Body of pancreas (tissue), 4 donors: ENCODE data around the gene EXOSC3.
"Not testable (repeated sequence)": the region's sequence is repeated elsewhere in the genome, so short reads cannot be mapped to it uniquely, and the experiment has no call there.

Experiments
- POLR2A ChIP-seq, 3 donors: fragments of 450-650 bp; IDR thresholded peaks; one replicate each; pipeline ENCODE4 v1.6.1; 2016; ENCODE audit warnings: antibody characterized with exemption in 3 of 3, mild to moderate bottlenecking in 2 of 3
- TF ChIP-seq, protein P1 (sequence below), 7 experiments: fragments of 450-650 bp in 4 of 7; fragments of 200-600 bp in 3 of 7; sonication (generic) in 3 of 7; IDR thresholded peaks; one replicate each; pipeline ENCODE4 v1.5.1; 2016 to 2019; ENCODE audit warnings: antibody characterized with exemption in 7 of 7

DNA sequence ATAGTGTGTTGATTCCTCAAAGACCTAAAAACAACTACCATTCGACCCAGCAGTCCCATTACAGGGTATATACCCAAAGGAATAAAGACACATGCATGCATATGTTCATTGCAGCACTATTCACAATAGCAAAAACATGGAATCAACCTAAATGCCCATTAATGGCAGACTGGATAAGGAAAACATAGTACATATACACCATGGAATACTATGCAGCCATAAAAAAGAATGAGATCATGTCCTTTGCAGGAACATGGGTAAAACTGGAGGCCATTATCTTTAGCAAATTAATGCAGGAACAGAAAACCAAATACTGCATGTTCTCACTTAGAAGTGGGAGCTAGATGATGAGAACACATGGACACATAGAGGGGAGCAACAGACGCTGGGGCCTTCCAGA, 40.3 kb upstream of the EXOSC3 start:
- TF ChIP-seq, protein P1, sequence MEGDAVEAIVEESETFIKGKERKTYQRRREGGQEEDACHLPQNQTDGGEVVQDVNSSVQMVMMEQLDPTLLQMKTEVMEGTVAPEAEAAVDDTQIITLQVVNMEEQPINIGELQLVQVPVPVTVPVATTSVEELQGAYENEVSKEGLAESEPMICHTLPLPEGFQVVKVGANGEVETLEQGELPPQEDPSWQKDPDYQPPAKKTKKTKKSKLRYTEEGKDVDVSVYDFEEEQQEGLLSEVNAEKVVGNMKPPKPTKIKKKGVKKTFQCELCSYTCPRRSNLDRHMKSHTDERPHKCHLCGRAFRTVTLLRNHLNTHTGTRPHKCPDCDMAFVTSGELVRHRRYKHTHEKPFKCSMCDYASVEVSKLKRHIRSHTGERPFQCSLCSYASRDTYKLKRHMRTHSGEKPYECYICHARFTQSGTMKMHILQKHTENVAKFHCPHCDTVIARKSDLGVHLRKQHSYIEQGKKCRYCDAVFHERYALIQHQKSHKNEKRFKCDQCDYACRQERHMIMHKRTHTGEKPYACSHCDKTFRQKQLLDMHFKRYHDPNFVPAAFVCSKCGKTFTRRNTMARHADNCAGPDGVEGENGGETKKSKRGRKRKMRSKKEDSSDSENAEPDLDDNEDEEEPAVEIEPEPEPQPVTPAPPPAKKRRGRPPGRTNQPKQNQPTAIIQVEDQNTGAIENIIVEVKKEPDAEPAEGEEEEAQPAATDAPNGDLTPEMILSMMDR (IDR thresholded peaks at IDR 0.05): not testable (repeated sequence)
- TF ChIP-seq POLR2A (IDR thresholded peaks at IDR 0.05): not testable (repeated sequence)
